HepG2 (cell line): ENCODE data around the gene ZSWIM9.

ENCODE experiments used
- CBFB ChIP-seq: sonication (generic); formaldehyde crosslinking; IDR thresholded peaks from 2 replicates; pipeline ENCODE4 v1.4.0; 2020; ENCODE audit warnings: missing genetic modification reagents
- GABPA ChIP-seq, 2 experiments: IDR thresholded peaks; 2 replicates each; pipeline ENCODE4 v1.6.1; 2011 to 2016; ENCODE audit warnings: low read depth in 2 of 2, low read length in 1 of 2, missing biosample characterization in 1 of 2, missing genetic modification characterization in 1 of 2
- POLR2A ChIP-seq, 2 experiments: IDR thresholded peaks; 2 replicates each; pipeline ENCODE4 v1.6.1; 2011; ENCODE audit warnings: low read depth in 2 of 2, low read length in 2 of 2, mild to moderate bottlenecking in 1 of 2, moderate library complexity in 1 of 2; ENCODE audit not compliant: insufficient read depth in 1 of 2
- RAD21 ChIP-seq: fragments of 450-650 bp; formaldehyde crosslinking; IDR thresholded peaks from 2 replicates; pipeline ENCODE4 v1.5.0; 2020; ENCODE audit warnings: mild to moderate bottlenecking
- TAF1 ChIP-seq: sonication (generic); formaldehyde crosslinking; IDR thresholded peaks from 2 replicates; pipeline ENCODE4 v1.4.0; 2020; ENCODE audit warnings: missing genetic modification reagents
- TEAD2 ChIP-seq: sonication (generic); formaldehyde crosslinking; IDR thresholded peaks from 2 replicates; pipeline ENCODE4 v1.9.0; 2021; ENCODE audit warnings: missing genetic modification reagents
- ZFP36 ChIP-seq: fragments of 150-350 bp; IDR thresholded peaks from 2 replicates; pipeline ENCODE4 v1.6.1; 2018; ENCODE audit warnings: borderline replicate concordance, low read length, low read depth; ENCODE audit not compliant: partially characterized antibody
- TF ChIP-seq, protein P1 (sequence below): sonication (generic); formaldehyde crosslinking; IDR thresholded peaks from 2 replicates; pipeline ENCODE4 v1.5.0; 2020; ENCODE audit warnings: mild to moderate bottlenecking, missing genetic modification reagents, borderline replicate concordance

DNA sequence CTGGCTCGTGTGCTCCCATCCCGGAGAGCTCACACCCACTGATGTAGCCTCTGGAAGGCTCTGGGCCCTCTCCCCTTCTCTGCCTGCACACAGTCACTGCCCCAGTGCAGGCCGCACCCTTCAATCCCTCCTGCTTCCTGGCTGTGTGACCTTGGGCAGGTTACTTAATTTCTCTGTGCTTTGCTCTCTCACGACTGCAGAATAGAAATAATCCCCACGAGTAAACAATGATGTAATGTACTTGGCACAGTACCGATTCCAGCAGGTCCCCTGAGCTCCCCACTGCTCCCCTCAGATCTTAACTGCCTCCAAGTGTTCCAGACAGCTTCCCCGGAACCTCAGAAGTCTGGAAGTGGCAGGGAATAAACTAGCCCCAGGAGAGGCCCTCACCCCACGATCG is 16.5 kb upstream of the ZSWIM9 start:
- TF ChIP-seq, protein P1, sequence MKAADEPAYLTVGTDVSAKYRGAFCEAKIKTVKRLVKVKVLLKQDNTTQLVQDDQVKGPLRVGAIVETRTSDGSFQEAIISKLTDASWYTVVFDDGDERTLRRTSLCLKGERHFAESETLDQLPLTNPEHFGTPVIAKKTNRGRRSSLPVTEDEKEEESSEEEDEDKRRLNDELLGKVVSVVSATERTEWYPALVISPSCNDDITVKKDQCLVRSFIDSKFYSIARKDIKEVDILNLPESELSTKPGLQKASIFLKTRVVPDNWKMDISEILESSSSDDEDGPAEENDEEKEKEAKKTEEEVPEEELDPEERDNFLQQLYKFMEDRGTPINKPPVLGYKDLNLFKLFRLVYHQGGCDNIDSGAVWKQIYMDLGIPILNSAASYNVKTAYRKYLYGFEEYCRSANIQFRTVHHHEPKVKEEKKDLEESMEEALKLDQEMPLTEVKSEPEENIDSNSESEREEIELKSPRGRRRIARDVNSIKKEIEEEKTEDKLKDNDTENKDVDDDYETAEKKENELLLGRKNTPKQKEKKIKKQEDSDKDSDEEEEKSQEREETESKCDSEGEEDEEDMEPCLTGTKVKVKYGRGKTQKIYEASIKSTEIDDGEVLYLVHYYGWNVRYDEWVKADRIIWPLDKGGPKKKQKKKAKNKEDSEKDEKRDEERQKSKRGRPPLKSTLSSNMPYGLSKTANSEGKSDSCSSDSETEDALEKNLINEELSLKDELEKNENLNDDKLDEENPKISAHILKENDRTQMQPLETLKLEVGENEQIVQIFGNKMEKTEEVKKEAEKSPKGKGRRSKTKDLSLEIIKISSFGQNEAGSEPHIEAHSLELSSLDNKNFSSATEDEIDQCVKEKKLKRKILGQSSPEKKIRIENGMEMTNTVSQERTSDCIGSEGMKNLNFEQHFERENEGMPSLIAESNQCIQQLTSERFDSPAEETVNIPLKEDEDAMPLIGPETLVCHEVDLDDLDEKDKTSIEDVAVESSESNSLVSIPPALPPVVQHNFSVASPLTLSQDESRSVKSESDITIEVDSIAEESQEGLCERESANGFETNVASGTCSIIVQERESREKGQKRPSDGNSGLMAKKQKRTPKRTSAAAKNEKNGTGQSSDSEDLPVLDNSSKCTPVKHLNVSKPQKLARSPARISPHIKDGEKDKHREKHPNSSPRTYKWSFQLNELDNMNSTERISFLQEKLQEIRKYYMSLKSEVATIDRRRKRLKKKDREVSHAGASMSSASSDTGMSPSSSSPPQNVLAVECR = no peak
- no peak for TF ChIP-seq TAF1 (CRISPR knock-in tag)
- no peak for TF ChIP-seq GABPA (IDR thresholded peaks at IDR 0.05; ENCODE audit: low read depth, low read length)
- no peak for TF ChIP-seq GABPA (CRISPR knock-in tag; IDR thresholded peaks at IDR 0.05; ENCODE audit: low read depth)
- no peak for TF ChIP-seq CBFB (CRISPR knock-in tag)
- no peak for TF ChIP-seq TEAD2 (CRISPR knock-in tag)
- TF ChIP-seq ZFP36 = no peak
- TF ChIP-seq RAD21 = no peak
- no peak for TF ChIP-seq POLR2A (IDR thresholded peaks at IDR 0.05; ENCODE audit: insufficient read depth in 1 of 2, low read depth in 2 of 2, low read length in 2 of 2)
